GM12892 (cell line): ENCODE measurements around the gene GSG1L.

Source experiments
- POLR2A ChIP-seq: IDR thresholded peaks from 2 replicates; pipeline ENCODE4 v1.6.1; 2011; ENCODE audit warnings: low read depth, low read length, control low read depth
- POLR2AphosphoS5 ChIP-seq: IDR thresholded peaks from 2 replicates; pipeline ENCODE4 v1.6.1; 2011; ENCODE audit warnings: low read depth, low read length, control low read depth
- TAF1 ChIP-seq: IDR thresholded peaks from 2 replicates; pipeline ENCODE4 v1.6.1; 2011; ENCODE audit warnings: low read depth, mild to moderate bottlenecking, control low read depth, low read length, borderline replicate concordance

DNA sequence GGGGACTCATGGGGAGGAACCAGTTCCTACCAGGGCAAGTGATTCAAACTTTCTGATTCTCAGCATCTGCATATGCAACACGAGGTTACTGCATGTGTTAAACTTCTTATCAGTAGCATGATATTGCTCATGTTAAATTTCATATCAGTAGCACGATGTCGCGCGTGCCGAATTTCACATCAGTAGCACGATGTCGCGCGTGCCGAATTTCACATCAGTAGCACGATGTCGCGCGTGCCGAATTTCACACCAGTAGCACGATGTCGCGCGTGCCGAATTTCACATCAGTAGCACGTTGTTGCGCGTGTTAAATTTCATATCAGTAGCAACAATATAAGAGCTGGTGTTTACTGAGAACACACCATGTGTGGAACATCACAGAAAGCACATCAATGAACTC is 221.6 kb downstream of the GSG1L start:
- TF ChIP-seq POLR2AphosphoS5: no peak
- no peak for TF ChIP-seq TAF1
- TF ChIP-seq POLR2A: no peak
